ENCODE measurements around the gene FGFBP1.
"Not testable (repeated sequence)": the region's sequence is repeated elsewhere in the genome, so short reads cannot be mapped to it uniquely, and the experiment has no call there.

FGFBP1 gene

DNA sequence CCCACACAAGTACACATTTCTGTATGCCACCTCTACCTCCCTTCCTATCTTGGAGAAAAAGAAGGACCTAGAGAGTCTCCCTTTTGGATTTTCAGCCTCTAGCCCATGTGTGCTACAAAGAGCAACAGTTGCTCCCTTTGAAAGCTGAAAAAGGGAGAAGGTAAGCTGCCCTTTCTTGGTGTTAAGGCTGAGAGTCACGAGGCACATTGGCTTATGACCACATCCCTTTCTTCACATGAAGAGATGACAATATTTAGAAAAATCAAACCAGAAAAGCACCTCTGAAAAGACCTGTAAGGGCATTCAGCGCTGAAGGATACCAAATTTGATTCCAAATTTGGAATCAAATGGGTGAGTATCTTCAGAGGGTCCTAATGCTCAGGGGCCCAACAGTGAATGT is 6.4 kb upstream of the FGFBP1 start:
- no peak for DNase-seq

DNA sequence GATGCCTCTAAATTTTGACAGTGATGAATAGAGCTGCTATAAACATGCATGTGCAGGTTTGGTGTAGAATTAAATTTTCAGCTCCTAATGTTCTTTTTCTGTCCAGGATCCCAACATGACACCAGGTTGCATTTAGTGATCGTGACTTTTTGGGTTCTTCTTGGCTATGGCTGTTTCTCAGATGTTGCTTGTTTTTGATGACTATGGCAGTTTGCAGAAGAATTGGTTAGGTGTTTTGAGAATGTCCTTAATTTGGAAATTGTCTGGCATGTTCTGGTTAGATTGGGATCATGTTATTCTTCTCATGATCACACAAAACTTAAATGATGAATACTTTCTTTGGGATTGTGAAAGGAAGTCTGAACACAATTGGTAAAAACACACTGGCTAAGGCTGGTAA is 3.7 kb upstream of the FGFBP1 start:
- no peak for DNase-seq

DNA sequence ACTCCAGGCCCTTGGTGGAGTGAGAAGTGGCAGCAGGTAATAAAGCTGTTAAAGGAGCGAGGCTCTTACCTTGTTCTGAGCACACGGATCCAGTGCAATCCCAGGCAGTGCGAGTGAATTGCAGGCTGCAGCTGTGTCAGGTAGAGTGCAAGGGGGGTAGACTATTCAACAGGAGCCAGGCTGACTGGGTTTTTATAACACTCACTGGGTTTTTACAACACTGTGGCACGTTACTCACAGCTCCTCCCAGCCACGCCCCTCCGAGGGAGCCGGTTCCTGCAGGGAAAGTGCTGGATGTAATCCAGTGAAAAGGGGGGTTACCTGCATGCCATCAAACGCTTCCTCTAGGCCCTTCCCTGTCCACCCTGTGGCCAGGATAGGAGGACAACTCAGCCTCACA is 358 bp downstream of the FGFBP1 start:
- DNase-seq, result no peak

DNA sequence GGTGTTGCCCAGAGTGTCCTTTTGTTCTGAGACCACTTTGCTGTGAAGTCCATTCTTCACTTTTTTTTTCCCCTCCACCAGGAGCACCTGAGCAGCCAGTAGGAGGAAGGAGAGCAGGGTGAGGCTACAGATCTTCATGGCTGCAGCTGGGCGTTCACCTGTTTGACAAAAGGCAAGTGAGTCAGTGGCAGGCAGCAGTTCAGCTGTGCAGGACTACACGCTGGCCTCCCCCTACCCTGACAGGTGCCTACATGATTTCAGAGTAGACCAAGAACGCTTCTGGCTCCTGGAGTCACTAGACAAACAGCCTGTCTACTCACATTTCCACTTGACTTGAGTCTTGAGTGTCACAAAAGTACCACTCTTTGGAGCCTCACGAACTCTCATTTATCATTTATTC is 2.0 kb downstream of the FGFBP1 start:
- DNase-seq, result no peak

DNA sequence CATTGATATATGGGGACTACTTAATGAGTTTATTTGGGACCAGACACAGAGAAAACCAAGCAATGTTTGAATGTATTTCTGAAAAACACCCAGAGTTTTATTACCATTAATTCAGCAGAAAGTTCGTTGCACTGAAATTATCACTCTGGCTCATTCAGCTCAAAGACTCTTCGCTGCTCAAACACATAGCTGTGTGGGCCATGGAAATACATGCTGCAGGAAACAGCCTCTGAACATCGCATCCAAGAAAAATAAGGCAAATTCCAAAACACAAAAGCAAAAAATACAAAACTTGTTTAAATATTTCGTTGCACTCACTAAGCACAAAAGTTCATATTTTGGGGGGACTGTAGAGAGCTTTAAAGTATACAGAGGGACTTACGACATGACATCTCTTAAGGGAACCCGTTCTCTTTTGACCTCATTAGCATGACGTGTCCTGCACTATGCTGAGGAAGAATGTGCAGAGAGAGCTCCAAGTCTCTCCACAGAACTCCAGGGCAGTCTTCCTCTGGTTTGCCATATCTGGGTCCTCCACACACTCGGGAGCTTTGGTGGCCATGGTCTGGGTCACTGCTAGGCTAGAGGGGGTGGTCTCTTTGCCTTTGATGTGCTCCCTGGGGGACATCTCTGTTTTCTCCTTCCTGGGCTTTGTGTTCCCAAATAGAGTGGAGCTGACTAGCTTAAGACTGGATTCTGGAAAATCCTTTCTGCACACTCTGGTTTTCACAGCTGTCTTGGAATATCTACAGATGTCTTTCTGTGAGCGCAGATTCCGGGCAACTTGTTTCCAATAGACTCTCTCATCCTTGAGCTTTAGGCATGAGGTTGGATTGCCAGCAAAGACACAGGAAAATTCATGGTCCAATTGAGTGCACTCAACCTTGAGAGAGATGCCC is 2.8 kb downstream of the FGFBP1 start:
- DNase-seq, result no peak

DNA sequence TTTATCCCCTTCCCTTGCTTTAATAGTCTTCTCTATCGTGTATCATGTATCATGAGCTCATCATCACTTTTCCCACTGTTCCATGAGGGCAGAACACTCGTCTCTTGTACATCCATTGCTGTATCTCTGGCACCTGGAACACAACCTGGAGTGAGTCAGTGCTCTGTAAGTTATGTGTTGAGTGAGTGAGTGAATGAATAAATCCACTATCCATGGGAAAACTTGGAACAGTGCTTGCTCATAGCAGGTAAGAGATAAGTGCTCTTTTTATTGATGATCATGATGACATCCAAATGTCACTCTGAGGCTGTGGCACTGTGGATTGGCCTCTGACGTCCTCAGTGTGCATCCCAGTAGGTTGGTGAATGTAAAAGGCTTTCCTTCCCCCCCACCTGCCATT is 4.3 kb downstream of the FGFBP1 start:
- DNase-seq, result no peak

- DNase-seq, result peak; percentile 12
Observed at GRCh38 chr4:15931451-15932210, 6.9 kb downstream of the FGFBP1 start.

DNA sequence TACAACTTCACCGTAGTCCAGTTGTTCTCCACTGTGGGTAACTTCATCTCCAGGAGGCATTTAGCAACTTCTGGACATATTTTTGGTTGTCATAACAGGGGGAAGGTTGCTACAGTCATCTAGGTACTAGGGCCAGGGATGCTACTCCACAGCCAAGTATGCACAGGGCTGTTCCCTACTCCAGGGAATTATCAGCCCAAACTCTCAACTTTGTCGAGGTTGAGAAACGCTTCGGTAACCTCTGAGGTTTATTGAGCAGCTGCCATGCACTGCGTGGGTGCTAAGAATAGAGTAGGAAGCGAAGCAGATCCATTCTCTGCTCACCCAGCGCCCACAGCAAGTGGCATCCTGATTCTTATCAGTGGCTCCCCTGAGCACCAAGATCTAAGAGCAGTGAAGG is 8.2 kb downstream of the FGFBP1 start:
- DNase-seq, result peak; percentile 32

DNA sequence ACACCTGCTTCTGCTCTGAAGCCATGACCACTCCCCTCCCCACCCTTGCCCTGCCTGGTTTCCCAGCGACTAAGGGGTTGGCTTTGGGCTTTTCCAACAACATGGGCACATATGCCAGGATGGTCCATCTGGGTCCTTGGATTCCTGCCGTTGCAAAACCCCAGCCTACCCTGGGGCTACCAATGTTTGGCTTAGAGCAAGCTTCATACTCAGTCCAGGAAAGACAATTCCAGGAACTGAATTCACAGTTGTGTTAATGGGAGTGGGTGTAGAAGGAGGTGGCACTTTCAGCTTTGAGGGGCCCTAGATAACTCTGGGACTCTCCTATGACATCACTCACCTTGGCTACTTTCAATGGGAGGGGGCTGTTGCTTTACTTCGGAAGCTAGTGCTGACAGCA is 9.0 kb downstream of the FGFBP1 start:
- DNase-seq, result no peak

DNA sequence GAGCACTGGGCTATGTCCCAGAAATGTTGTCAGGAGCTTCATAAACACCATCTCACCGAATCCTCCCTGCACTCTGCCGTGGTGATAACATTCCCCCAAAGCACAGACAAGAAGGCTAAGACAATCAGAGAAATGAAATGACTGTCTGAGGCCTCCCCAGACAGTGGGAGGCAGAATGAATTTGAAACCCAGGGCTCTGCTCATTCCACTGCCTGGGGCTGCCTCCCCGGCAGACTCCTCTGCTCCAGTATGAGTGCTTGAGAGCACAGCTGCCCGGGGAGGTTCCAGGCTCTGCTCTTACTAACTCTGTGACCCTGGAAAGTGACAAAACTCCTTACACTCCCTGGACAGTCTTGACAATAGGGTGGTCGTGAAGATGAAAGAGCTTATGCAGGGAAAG is 9.7 kb downstream of the FGFBP1 start:
- no peak for DNase-seq

DNA sequence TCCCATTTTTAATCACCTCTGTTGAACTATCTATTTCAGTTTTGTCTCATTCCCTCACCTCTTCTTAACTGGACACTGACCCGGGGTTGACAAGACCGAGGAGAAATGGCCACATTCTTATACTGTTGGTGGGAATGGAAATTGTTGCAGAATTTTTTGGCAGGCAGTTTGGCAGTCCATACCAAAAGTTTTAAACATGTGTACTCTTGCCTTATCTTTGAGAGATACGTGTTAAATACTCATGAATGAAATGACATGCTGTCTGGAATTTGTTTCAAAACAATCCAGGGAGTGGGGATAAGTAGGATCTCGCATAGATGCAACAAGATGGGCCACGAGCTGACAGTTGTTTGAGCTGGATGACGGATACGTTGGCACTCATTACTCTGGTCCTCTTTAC is 12.1 kb downstream of the FGFBP1 start:
- peak; percentile 26 for DNase-seq

DNA sequence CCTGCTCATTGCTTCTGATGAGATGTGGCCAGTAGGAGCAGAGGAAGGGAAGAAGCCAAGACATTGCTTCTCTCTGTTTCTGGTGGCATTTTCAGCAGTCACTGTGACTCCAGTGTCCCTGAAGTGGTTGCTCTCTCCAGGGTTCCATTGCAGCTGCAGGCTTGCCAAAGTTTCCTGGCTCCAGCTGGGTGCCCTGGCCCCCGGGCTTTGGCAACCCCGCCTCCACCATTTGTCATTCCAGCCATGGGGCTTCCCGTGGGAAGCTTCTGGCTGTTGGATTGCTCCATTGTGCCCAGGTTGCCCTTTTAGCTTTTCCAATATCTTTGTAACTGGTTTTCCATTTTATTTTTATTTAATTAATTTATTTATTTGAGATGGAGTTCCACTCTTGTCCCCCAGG is 12.7 kb downstream of the FGFBP1 start:
- no peak for DNase-seq

DNA sequence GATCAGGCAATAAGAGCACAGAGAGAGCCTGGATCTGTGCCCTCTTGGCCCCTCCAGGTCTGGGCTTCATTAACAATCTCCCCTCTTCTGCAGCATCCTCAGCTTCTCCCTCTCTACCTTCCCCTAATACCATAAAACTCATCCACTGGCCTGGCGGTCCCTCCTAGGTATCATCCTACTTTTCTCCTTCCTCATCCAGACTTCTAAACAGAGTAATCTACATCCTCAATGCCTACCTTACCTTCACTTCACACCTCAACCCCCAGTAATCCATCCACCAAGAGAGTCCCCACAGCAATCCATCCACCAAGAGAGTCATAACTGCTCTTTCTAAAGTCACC is 17.0 kb downstream of the FGFBP1 start:
- DNase-seq, result no peak

GRCh38 chr4:15920723-15921591 is 17.6 kb downstream of the FGFBP1 start:
- peak; percentile 22 for DNase-seq

GRCh38 chr4:15918484-15919129 is 19.9 kb downstream of the FGFBP1 start:
- peak; percentile 23 for DNase-seq

GRCh38 chr4:15917297-15917696 is 21.2 kb downstream of the FGFBP1 start:
- peak; percentile 4 for DNase-seq

DNA sequence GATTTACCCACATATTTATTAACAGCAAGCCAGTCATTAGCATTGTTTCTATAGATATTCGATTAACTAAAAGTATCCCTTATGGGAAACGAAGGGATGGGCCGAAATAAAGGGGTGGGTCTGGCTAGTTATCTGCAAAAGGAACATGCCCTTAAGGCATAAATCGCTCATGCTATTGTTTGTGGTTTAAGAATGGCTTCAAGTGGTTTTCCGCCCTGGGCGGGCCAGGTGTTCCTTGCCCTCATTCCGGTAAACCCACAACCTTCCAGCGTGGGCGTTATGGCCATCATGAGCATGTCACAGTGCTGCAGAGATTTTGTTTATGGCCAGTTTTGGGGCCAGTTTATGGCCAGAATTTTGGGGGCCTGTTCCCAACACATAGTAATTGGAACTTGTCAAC is 22.2 kb downstream of the FGFBP1 start:
- DNase-seq, result not testable (repeated sequence)

DNA sequence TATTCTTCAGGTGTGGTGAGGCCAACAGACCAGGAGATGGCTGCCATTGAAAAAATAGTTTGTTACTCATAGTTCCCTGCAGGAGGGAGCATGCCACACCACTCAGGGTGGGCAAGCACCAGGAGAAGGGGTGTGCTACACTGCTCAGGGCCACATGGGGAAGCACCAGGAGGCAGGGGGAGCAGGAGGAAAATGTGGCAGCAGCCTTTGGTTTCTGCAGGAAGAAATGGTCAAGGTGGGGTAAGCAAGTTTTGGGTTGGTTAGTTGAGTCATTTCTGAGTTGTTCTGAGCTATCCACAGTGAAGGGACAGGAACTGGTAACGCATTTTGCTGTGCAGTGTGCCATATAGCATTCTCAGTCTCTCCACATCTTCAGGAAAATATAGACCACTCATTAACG is 23.8 kb downstream of the FGFBP1 start:
- peak; percentile 12 for DNase-seq

- no peak for DNase-seq
Observed at GRCh38 chr4:15914291-15914690, 24.2 kb downstream of the FGFBP1 start.

- peak; percentile 12 for DNase-seq
Observed at GRCh38 chr4:15913631-15913970, 24.9 kb downstream of the FGFBP1 start.

GRCh38 chr4:15912961-15913630 is 25.4 kb downstream of the FGFBP1 start:
- peak; percentile 21 for DNase-seq

- DNase-seq, result peak; percentile 9
Observed at GRCh38 chr4:15912236-15912635, 26.3 kb downstream of the FGFBP1 start.
